PC-9 (cell line): ENCODE data around the gene LOX. TPM values are rescaled to one million over a fixed set of nuclear protein-coding genes. Genes with fewer than 3 reads are reported as not detected.

Experiments used
- BruUV-seq: library from RNA; stranded (reverse); fragments of 400-500 nt; replicated peaks from 2 replicates; lab custom pipeline; 2021; lab: Mats Ljungman, UMichigan
- CTCF ChIA-PET: fragments of 300-600 bp; sonication (Branson Sonifier 250); formaldehyde crosslinking; loops from one replicate; lab custom pipeline; 2022; ENCODE audit warnings: antibody characterized with exemption; lab: Charles Lee
- POLR2A ChIA-PET: fragments of 300-600 bp; sonication (Branson Sonifier 250); formaldehyde crosslinking; loops from one replicate; lab custom pipeline; 2022; ENCODE audit warnings: antibody characterized with exemption; ENCODE audit not compliant: unreplicated experiment; lab: Charles Lee
- DNase-seq, 2 experiments: peaks; one replicate each; pipeline versions ENCODE4 v3.0.0 to v3.0.0-alpha.2; 2015 to 2022; ENCODE audit warnings: mixed read lengths in 1 of 2
- H2AFZ ChIP-seq: fragments of 200-600 bp; sonication (generic); 2 replicates; pipeline ENCODE4 v1.8.1; 2017; ENCODE audit warnings: antibody characterized with exemption
- H3F3A ChIP-seq: fragments of 200-600 bp; sonication (generic); 2 replicates; pipeline ENCODE4 v1.8.1; 2017; ENCODE audit warnings: antibody characterized with exemption, mild to moderate bottlenecking, low read depth; ENCODE audit not compliant: insufficient read depth
- H3K27ac ChIP-seq: fragments of 200-600 bp; sonication (generic); 2 replicates; pipeline ENCODE4 v1.6.1; 2016; ENCODE audit warnings: mixed run types
- H3K27me3 ChIP-seq: fragments of 200-600 bp; sonication (generic); 2 replicates; pipeline ENCODE4 v1.6.1; 2016; ENCODE audit warnings: low read depth, mixed run types; ENCODE audit not compliant: insufficient read depth
- H3K36me3 ChIP-seq: fragments of 200-600 bp; sonication (generic); 2 replicates; pipeline ENCODE4 v1.6.1; 2016; ENCODE audit warnings: low read depth, mixed run types
- H3K4me1 ChIP-seq: fragments of 200-600 bp; sonication (generic); replicated peaks from 2 replicates; pipeline ENCODE4 v1.6.1; 2016; ENCODE audit warnings: mixed run types; ENCODE audit not compliant: insufficient read depth
- H3K4me2 ChIP-seq: fragments of 200-600 bp; sonication (generic); 2 replicates; pipeline ENCODE4 v1.6.1; 2017; ENCODE audit warnings: mixed run types
- H3K4me3 ChIP-seq: fragments of 200-600 bp; sonication (generic); 2 replicates; pipeline ENCODE4 v1.6.1; 2016; ENCODE audit warnings: mixed run types
- H3K79me2 ChIP-seq: fragments of 200-600 bp; sonication (generic); 2 replicates; pipeline ENCODE4 v1.6.1; 2017; ENCODE audit warnings: low read depth, mixed run types
- H3K9me2 ChIP-seq: fragments of 200-600 bp; sonication (generic); 2 replicates; pipeline ENCODE4 v1.8.1; 2017; ENCODE audit warnings: mild to moderate bottlenecking; ENCODE audit not compliant: insufficient read depth
- H3K9me3 ChIP-seq: fragments of 200-600 bp; sonication (generic); 2 replicates; pipeline ENCODE4 v1.8.1; 2016; ENCODE audit warnings: low read depth; ENCODE audit not compliant: insufficient read depth
- H4K20me1 ChIP-seq: fragments of 200-600 bp; sonication (generic); 2 replicates; pipeline ENCODE4 v1.8.1; 2017; ENCODE audit not compliant: insufficient read depth
- CTCF ChIP-seq: fragments of 200-600 bp; sonication (generic); conservative IDR thresholded peaks from 2 replicates; pipeline ENCODE4 v1.6.1; 2017; ENCODE audit warnings: mixed run types, antibody characterized with exemption, mild to moderate bottlenecking, moderate library complexity
- EZH2 ChIP-seq: fragments of 200-600 bp; sonication (generic); IDR thresholded peaks from 2 replicates; pipeline ENCODE4 v1.8.0; 2017; ENCODE audit warnings: antibody characterized with exemption, low read depth
- intact Hi-C: fragments of 100-400 bp; cut with micrococcal nuclease; formaldehyde crosslinking; loops from one replicate; pipeline ENCODE4 v1.10.0; 2022; ENCODE audit not compliant: unreplicated experiment
- total RNA-seq: library from RNA; stranded (reverse); gene quantifications from 2 replicates; pipeline ENCODE4 v1.2.3, GENCODE V29; 2021

Gene LOX
- total RNA-seq, 1 experiment from 2014 or later: 3.2 TPM

DNA sequence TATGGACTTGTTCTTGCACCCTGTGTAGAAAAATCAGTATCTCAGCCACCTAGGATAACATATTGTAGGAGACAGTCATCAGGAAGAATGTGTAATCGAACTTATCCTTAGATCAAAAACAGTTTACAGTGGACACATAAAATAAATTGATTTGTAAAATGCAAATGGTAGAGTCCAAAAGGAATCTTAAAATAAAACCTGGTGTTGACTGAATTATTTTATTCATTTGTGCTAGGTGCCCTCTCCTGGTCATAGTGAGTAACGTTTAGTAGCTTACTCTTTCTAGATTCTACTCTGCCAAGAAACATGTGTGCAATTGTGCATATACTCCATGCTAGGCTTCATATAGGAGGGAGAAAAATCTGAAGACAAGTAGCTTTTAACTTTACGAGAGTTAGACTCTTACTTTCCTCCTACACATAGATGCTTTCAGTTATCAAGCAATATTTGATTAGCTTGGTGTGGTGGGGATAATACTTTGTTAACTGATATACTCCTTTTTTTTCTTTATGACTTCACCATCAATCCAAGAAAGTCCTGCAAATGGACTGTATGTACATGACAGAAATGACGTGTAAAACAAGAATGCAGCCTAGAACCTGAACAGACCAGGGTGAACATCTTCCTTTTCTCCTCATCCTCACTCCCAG lies 23.7 kb upstream of the LOX start:
- Histone ChIP-seq H3K27ac (no peak overlapping the region), H3K9me2 (no peaks in the 10 kb centered on the region), H2AFZ (no peak overlapping the region), H4K20me1 (no peaks in the 10 kb centered on the region), H3K4me1 (peaks cover 13% of the 10 kb centered on the region), H3F3A (no peaks in the 10 kb centered on the region), H3K4me3 (no peak overlapping the region), H3K27me3 (no peaks in the 10 kb centered on the region), H3K9me3 (no peaks in the 10 kb centered on the region), H3K4me2 (no peak overlapping the region), H3K79me2 (no peaks in the 10 kb centered on the region), H3K36me3 (no peaks in the 10 kb centered on the region)
- CTCF ChIA-PET: interaction anchor here (0.6 to 1.2 kb wide), 3 partner anchors 28 to 133 kb away, joined by 3 to 8 read pairs (median 5); partner anchors contain the start of gene ZNF474
- POLR2A ChIA-PET: no interaction called here
- peak in 1 of 2 experiments; percentile 45 for DNase-seq
- intact Hi-C loops: loop anchor here (1.0 to 10.0 kb wide), 2 partner anchors 132 to 1287 kb away; no protein-coding TSS in a partner anchor
- TF ChIP-seq CTCF: peak; percentile 74
- TF ChIP-seq EZH2: no peak
- BruUV-seq: no TSS peak

- DNase-seq: peak; percentile 41 to 68
- peaks cover 13% of the 10 kb centered on the region for H3K4me1 ChIP-seq
- H3K9me3 ChIP-seq: no peaks in the 10 kb centered on the region
- H4K20me1 ChIP-seq: no peaks in the 10 kb centered on the region
- H3K4me2 ChIP-seq: peak overlapping the region; percentile 58
- H3F3A ChIP-seq: no peaks in the 10 kb centered on the region
- ChIA-PET POLR2A (interaction anchor here (0.6 kb wide), 1 partner anchor 130 kb away, joined by 12 read pairs; no protein-coding TSS in a partner anchor), CTCF (interaction anchor here (0.8 kb wide), 1 partner anchor 57 kb away, joined by 3 read pairs; no protein-coding TSS in a partner anchor)
- no peak overlapping the region for H3K4me3 ChIP-seq
- peak overlapping the region; percentile 65 for H3K27ac ChIP-seq
- H3K36me3 ChIP-seq: no peaks in the 10 kb centered on the region
- TSS peak; percentile 78 for BruUV-seq
- H3K9me2 ChIP-seq: no peaks in the 10 kb centered on the region
- no peaks in the 10 kb centered on the region for H3K27me3 ChIP-seq
- intact Hi-C loops: loop anchor here (10.0 kb wide), 1 partner anchor 56 kb away; no protein-coding TSS in a partner anchor
- no peaks in the 10 kb centered on the region for H3K79me2 ChIP-seq
- no peak for TF ChIP-seq EZH2
- no peak for TF ChIP-seq CTCF
- H2AFZ ChIP-seq: no peak overlapping the region
Measured at GRCh38 chr5:122099060-122099790, 21.2 kb upstream of the LOX start.

- no peak overlapping the region for H3K4me2 ChIP-seq
- no peak for DNase-seq
- no peaks in the 10 kb centered on the region for H3F3A ChIP-seq
- H3K9me3 ChIP-seq: no peaks in the 10 kb centered on the region
- no peaks in the 10 kb centered on the region for H3K9me2 ChIP-seq
- H4K20me1 ChIP-seq: no peaks in the 10 kb centered on the region
- ChIA-PET POLR2A (no interaction called here), CTCF (no interaction called here)
- H3K79me2 ChIP-seq: no peaks in the 10 kb centered on the region
- H3K36me3 ChIP-seq: no peaks in the 10 kb centered on the region
- TF ChIP-seq EZH2: no peak
- no peak for TF ChIP-seq CTCF
- no TSS peak for BruUV-seq
- H3K4me3 ChIP-seq: no peak overlapping the region
- H3K27ac ChIP-seq: no peak overlapping the region
- peaks cover 13% of the 10 kb centered on the region for H3K4me1 ChIP-seq
- no peak overlapping the region for H2AFZ ChIP-seq
- H3K27me3 ChIP-seq: no peaks in the 10 kb centered on the region
- intact Hi-C loops: loop anchor here (10.0 kb wide), 1 partner anchor 57 kb away; no protein-coding TSS in a partner anchor
Measured at GRCh38 chr5:122097391-122097790, 19.3 kb upstream of the LOX start.
